HG02588 (cell line): ENCODE results near the gene AGK.

Source experiments
- ATAC-seq: cut with Tn5 transposase; IDR thresholded peaks from one replicate; pipeline ENCODE4 v1.9.1; 2021; ENCODE audit warnings: mild to moderate bottlenecking, moderate library complexity; ENCODE audit not compliant: unreplicated experiment

The AGK gene

DNA sequence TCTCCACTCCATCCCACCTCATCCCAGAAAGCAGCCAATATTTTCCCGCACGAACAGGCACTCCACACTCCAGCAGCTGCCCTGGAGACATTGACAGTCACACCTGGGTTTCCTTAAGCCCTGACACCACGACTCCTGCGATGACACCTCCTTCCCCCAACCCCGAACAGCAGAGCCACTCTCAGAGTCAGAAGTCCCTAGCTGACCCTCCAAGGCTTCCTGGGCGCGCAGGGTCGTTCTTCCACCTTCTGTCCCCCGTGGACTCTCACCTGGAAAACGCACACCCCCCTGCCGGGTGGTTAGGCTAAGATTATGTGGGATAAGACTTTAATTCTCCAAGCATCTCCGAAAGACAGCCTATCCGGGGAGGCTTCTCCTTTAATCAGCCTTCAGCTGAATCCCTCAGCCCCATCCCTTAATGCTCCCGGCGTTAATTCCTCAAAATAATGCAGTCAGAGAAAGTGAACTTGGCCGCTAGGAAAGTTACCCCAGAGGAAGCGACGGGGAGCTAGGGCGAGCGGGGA lies 149.7 kb downstream of the AGK start:
- peak; percentile 1 for ATAC-seq

- peak; percentile 78 for ATAC-seq
Observed at GRCh38 chr7:141701489-141702046, 150.4 kb downstream of the AGK start.

GRCh38 chr7:141702047-141702567 lies 150.9 kb downstream of the AGK start, which contains the start of gene DENND11:
TSS of gene DENND11 (minus strand) at chr7:141702166. CDS start at chr7:141702153, 13 bp downstream.
- ATAC-seq = peak; percentile 84

- ATAC-seq = no peak
Observed at GRCh38 chr7:141702892-141703291, 151.7 kb downstream of the AGK start.

DNA sequence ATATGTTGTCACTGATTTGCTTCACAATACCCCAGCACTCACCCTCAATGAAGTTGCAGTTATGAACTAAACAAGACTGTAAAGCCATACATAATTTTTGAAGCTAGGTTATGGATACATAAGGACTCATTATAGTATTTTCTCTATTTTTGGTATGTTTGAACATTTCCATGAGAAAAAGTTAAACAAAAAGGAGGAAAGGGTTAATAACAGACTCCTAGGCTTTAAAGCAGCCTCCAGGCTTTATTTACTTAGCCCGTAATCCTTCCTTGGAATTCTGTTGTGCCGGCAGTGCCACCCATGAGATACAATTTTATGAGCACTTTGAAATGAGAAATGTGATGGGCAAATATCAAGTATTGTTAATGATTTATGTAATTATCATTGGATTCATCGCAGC lies 152.9 kb downstream of the AGK start:
- no peak for ATAC-seq

DNA sequence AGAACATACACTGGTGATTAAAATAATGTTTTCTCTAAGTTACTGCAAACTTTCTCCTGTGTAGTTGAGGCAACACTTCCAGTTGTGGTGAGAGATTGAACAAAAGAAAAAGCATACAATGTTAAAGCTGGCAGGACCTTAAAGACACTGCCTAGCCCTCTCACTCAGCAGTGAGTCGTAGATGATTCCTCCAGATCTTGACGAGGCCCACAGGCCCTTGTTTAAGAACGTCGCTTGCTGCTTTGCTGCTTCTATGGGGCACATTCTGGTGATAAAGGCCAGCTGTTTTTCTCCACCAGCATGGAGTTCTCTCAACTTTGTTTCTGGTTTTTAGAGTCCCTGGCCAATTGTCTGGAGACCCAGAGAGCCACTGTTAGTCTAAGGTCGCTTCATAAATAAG lies 153.5 kb downstream of the AGK start:
- ATAC-seq = no peak
